Left forelimb (tissue), 1 donor: Measurements from ENCODE around the gene KLHL40.

ENCODE experiments used
- DNase-seq: peaks from one replicate; pipeline ENCODE4 v3.0.0-alpha.2; 2018; ENCODE audit warnings: low spot score

The KLHL40 gene

GRCh38 chr3:42685363-42685881, at the start of gene KLHL40:
Gene KLHL40 (plus strand): TSS chr3:42685537. CDS start chr3:42685619, 82 bp downstream.
- no peak for DNase-seq

GRCh38 chr3:42637001-42637400, 48.3 kb upstream of the KLHL40 start:
- no peak for DNase-seq

- no peak for DNase-seq
Measured at GRCh38 chr3:42638339-42638842, 46.9 kb upstream of the KLHL40 start.

GRCh38 chr3:42639192-42639591, 46.1 kb upstream of the KLHL40 start:
- no peak for DNase-seq

- DNase-seq, result no peak
Measured at GRCh38 chr3:42640129-42640528, 45.2 kb upstream of the KLHL40 start.

- no peak for DNase-seq
Measured at GRCh38 chr3:42640771-42641370, 44.5 kb upstream of the KLHL40 start.

GRCh38 chr3:42647821-42648459, 37.4 kb upstream of the KLHL40 start:
- no peak for DNase-seq

GRCh38 chr3:42649006-42649405, 36.3 kb upstream of the KLHL40 start:
- DNase-seq, result no peak

- no peak for DNase-seq
Measured at GRCh38 chr3:42649783-42650182, 35.6 kb upstream of the KLHL40 start.

GRCh38 chr3:42651248-42652091, 33.9 kb upstream of the KLHL40 start:
- DNase-seq, result no peak

GRCh38 chr3:42652251-42652610, 33.1 kb upstream of the KLHL40 start:
- no peak for DNase-seq

GRCh38 chr3:42652611-42653302, 32.6 kb upstream of the KLHL40 start:
- peak; percentile 66 for DNase-seq

GRCh38 chr3:42653303-42653559, 32.1 kb upstream of the KLHL40 start:
- no peak for DNase-seq

- DNase-seq, result peak; percentile 77
Measured at GRCh38 chr3:42653560-42654330, 31.6 kb upstream of the KLHL40 start, which contains the start of gene ZBTB47. Gene ZBTB47 (plus strand): TSS chr3:42653697. CDS start chr3:42658356, 4,659 bp downstream.

- DNase-seq, result peak; percentile 83
Measured at GRCh38 chr3:42654331-42655201, 30.8 kb upstream of the KLHL40 start.

- peak; percentile 74 for DNase-seq
Measured at GRCh38 chr3:42655331-42655888, 29.9 kb upstream of the KLHL40 start.

GRCh38 chr3:42655980-42656679, 29.2 kb upstream of the KLHL40 start:
- DNase-seq, result no peak

- DNase-seq, result no peak
Measured at GRCh38 chr3:42656680-42657610, 28.4 kb upstream of the KLHL40 start.
